ENCODE results near the gene MDGA2. TPM values are rescaled to one million over a fixed set of nuclear protein-coding genes. Genes with fewer than 3 reads are reported as not detected.

Gene MDGA2
- total RNA-seq, 1 donor from 2014 or later, result 8.7 TPM

- no peaks in the 10 kb centered on the region for H3K36me3 Mint-ChIP-seq (ENCODE audit: low read depth)
- peaks cover 4% of the 10 kb centered on the region for H3K9me3 Mint-ChIP-seq
- H3K4me1 Mint-ChIP-seq, result peaks cover 8% of the 10 kb centered on the region
- H3K27me3 Mint-ChIP-seq (ENCODE audit: low read depth), result no peaks in the 10 kb centered on the region
- DNase-seq (ENCODE audit: low read depth, low spot score), result no peak
- peak overlapping the region; percentile 59 for H3K27ac Mint-ChIP-seq (ENCODE audit: unreplicated experiment)
- no peak for TF ChIP-seq CTCF (conservative IDR thresholded peaks at IDR 0.05)
- H3K4me3 Mint-ChIP-seq, result no peak overlapping the region
Measured at GRCh38 chr14:46885566-46885965, 789.8 kb downstream of the MDGA2 start.

- TF ChIP-seq CTCF (conservative IDR thresholded peaks at IDR 0.05), result no peak
- Mint-ChIP-seq H3K36me3 (ENCODE audit: low read depth) (peaks cover 2% of the 10 kb centered on the region), H3K4me1 (no peaks in the 10 kb centered on the region), H3K9me3 (no peaks in the 10 kb centered on the region), H3K27me3 (ENCODE audit: low read depth) (no peaks in the 10 kb centered on the region), H3K4me3 (no peak overlapping the region), H3K27ac (ENCODE audit: unreplicated experiment) (no peak overlapping the region)
- DNase-seq (ENCODE audit: low read depth, low spot score), result no peak
Measured at GRCh38 chr14:46861753-46862152, 813.7 kb downstream of the MDGA2 start.

GRCh38 chr14:46840944-46841720, 834.3 kb downstream of the MDGA2 start:
- Mint-ChIP-seq H3K36me3 (ENCODE audit: low read depth) (no peaks in the 10 kb centered on the region), H3K9me3 (no peaks in the 10 kb centered on the region), H3K27me3 (ENCODE audit: low read depth) (no peaks in the 10 kb centered on the region), H3K4me3 (peak overlapping the region; percentile 68), H3K27ac (ENCODE audit: unreplicated experiment) (peak overlapping the region; percentile 98), H3K4me1 (peaks cover 18% of the 10 kb centered on the region)
- DNase-seq (ENCODE audit: low read depth, low spot score), result peak; percentile 5
- no peak for TF ChIP-seq CTCF (conservative IDR thresholded peaks at IDR 0.05)

GRCh38 chr14:46820291-46820690, 855.1 kb downstream of the MDGA2 start:
- no peak for DNase-seq (ENCODE audit: low read depth, low spot score)
- H3K27me3 Mint-ChIP-seq (ENCODE audit: low read depth), result no peaks in the 10 kb centered on the region
- no peaks in the 10 kb centered on the region for H3K9me3 Mint-ChIP-seq
- H3K27ac Mint-ChIP-seq (ENCODE audit: unreplicated experiment), result no peak overlapping the region
- no peak for TF ChIP-seq CTCF (conservative IDR thresholded peaks at IDR 0.05)
- H3K36me3 Mint-ChIP-seq (ENCODE audit: low read depth), result no peaks in the 10 kb centered on the region
- H3K4me1 Mint-ChIP-seq, result no peaks in the 10 kb centered on the region
- no peak overlapping the region for H3K4me3 Mint-ChIP-seq

- Mint-ChIP-seq H3K9me3 (no peaks in the 10 kb centered on the region), H3K4me1 (no peaks in the 10 kb centered on the region), H3K36me3 (ENCODE audit: low read depth) (no peaks in the 10 kb centered on the region), H3K27me3 (ENCODE audit: low read depth) (no peaks in the 10 kb centered on the region), H3K4me3 (no peak overlapping the region), H3K27ac (ENCODE audit: unreplicated experiment) (no peak overlapping the region)
- no peak for DNase-seq (ENCODE audit: low read depth, low spot score)
- TF ChIP-seq CTCF (conservative IDR thresholded peaks at IDR 0.05), result no peak
Measured at GRCh38 chr14:46819117-46819516, 856.3 kb downstream of the MDGA2 start.
